GM21360 (cell line): Measurements from ENCODE around the gene MGARP.
A peak's percentile ranks its signal among the peaks of the same experiment; 100 is the strongest.
"Not testable (repeated sequence)": the region's sequence is repeated elsewhere in the genome, so short reads cannot be mapped to it uniquely, and the experiment has no call there.

Experiments used
- ATAC-seq: cut with Tn5 transposase; IDR thresholded peaks from one replicate; pipeline ENCODE4 v1.9.1; 2021; ENCODE audit warnings: mild to moderate bottlenecking, moderate library complexity; ENCODE audit not compliant: unreplicated experiment

MGARP gene

GRCh38 chr4:139295942-139296299, 15.9 kb upstream of the MGARP start:
- no peak for ATAC-seq

- peak; percentile 88 for ATAC-seq
Observed at GRCh38 chr4:139295206-139295941, 15.3 kb upstream of the MGARP start.

- ATAC-seq: no peak
Observed at GRCh38 chr4:139286186-139286698, 6.2 kb upstream of the MGARP start.

- no peak for ATAC-seq
Observed at GRCh38 chr4:139282721-139283075, 2.7 kb upstream of the MGARP start.

- ATAC-seq: no peak
Observed at GRCh38 chr4:139282065-139282720, 2.2 kb upstream of the MGARP start.

GRCh38 chr4:139278912-139279759, 889 bp downstream of the MGARP start:
- no peak for ATAC-seq

- no peak for ATAC-seq
Observed at GRCh38 chr4:139278485-139278884, 1.5 kb downstream of the MGARP start.

GRCh38 chr4:139275281-139275735, 4.7 kb downstream of the MGARP start:
- no peak for ATAC-seq

GRCh38 chr4:139274790-139275189, 5.2 kb downstream of the MGARP start:
- no peak for ATAC-seq

- no peak for ATAC-seq
Observed at GRCh38 chr4:139273835-139274234, 6.2 kb downstream of the MGARP start.

- no peak for ATAC-seq
Observed at GRCh38 chr4:139267301-139267700, 12.7 kb downstream of the MGARP start.

GRCh38 chr4:139266583-139267257, 13.3 kb downstream of the MGARP start:
- peak; percentile 97 for ATAC-seq

- ATAC-seq: no peak
Observed at GRCh38 chr4:139266208-139266582, 13.8 kb downstream of the MGARP start.

- no peak for ATAC-seq
Observed at GRCh38 chr4:139265654-139266053, 14.4 kb downstream of the MGARP start.

- no peak for ATAC-seq
Observed at GRCh38 chr4:139256349-139256748, 23.7 kb downstream of the MGARP start.

GRCh38 chr4:139255581-139255980, 24.4 kb downstream of the MGARP start:
- not testable (repeated sequence) for ATAC-seq

- ATAC-seq: no peak
Observed at GRCh38 chr4:139253713-139254112, 26.3 kb downstream of the MGARP start.

GRCh38 chr4:139253046-139253445, 27.0 kb downstream of the MGARP start:
- no peak for ATAC-seq

GRCh38 chr4:139247700-139248238, 32.3 kb downstream of the MGARP start:
- no peak for ATAC-seq

GRCh38 chr4:139247241-139247640, 32.8 kb downstream of the MGARP start:
- ATAC-seq: no peak

GRCh38 chr4:139246166-139246565, 33.9 kb downstream of the MGARP start:
- no peak for ATAC-seq
